Upper lobe of left lung (tissue), 6 donors: Measurements from ENCODE around the gene USH1C. TPM values are rescaled to one million over a fixed set of nuclear protein-coding genes. Genes with fewer than 3 reads are reported as not detected.

ENCODE experiments used
- ATAC-seq, 2 donors: fragments of 200-7000 bp; cut with Tn5 transposase; one replicate each; pipeline ENCODE4 v1.9.1; 2022; ENCODE audit warnings: mild to moderate bottlenecking in 2 of 2, moderate library complexity in 2 of 2; ENCODE audit not compliant: low FRiP score in 2 of 2
- DNase-seq, 2 donors: peaks; one replicate each; pipeline ENCODE4 v3.0.0-alpha.2; 2019 to 2020
- H3K27ac ChIP-seq, 4 donors: fragments of 200-600 bp; sonication (generic); one replicate each; pipeline ENCODE4 v1.5.1; 2016 to 2019
- H3K27me3 ChIP-seq, 4 donors: fragments of 200-600 bp; sonication (generic); one replicate each; pipeline ENCODE4 v1.5.1; 2017 to 2019
- H3K36me3 ChIP-seq, 4 donors: fragments of 200-600 bp; sonication (generic); one replicate each; pipeline ENCODE4 v1.5.1; 2016 to 2019
- H3K4me1 ChIP-seq, 4 donors: fragments of 200-600 bp; sonication (generic); one replicate each; pipeline ENCODE4 v1.5.1; 2018 to 2019
- H3K4me3 ChIP-seq, 4 donors: fragments of 200-600 bp; sonication (generic); one replicate each; pipeline ENCODE4 v1.5.1; 2017 to 2019; ENCODE audit warnings: mild to moderate bottlenecking in 2 of 4, moderate library complexity in 1 of 4
- H3K9me3 ChIP-seq, 4 donors: fragments of 200-600 bp; sonication (generic); one replicate each; pipeline ENCODE4 v1.5.1; 2018 to 2019
- CTCF ChIP-seq, 6 experiments: fragments of 450-650 bp in 4 of 6; fragments of 200-600 bp in 2 of 6; sonication (generic) in 2 of 6; IDR thresholded peaks; one replicate each; pipeline ENCODE4 v1.5.1; 2016 to 2019; ENCODE audit warnings: antibody characterized with exemption in 6 of 6
- EP300 ChIP-seq, 4 donors: sonication (generic); formaldehyde crosslinking; IDR thresholded peaks; one replicate each; pipeline ENCODE4 v1.5.1; 2017; ENCODE audit warnings: antibody characterized with exemption in 4 of 4, control low read depth in 2 of 4
- POLR2A ChIP-seq, 4 donors: fragments of 450-650 bp; IDR thresholded peaks; one replicate each; pipeline ENCODE4 v1.5.1; 2016 to 2017; ENCODE audit warnings: antibody characterized with exemption in 4 of 4, mild to moderate bottlenecking in 2 of 4
- POLR2AphosphoS5 ChIP-seq, 2 donors: sonication (generic); formaldehyde crosslinking; IDR thresholded peaks; one replicate each; pipeline ENCODE4 v1.5.1; 2017; ENCODE audit warnings: antibody characterized with exemption in 2 of 2
- WGBS, 2 donors: methylation state at CpG; one replicate each; pipeline ENCODE4 v1.1.5; 2017 to 2018; 5-methylcytosine and 5-hydroxymethylcytosine counted together
- total RNA-seq, 6 donors: library from RNA; depleted of rRNA in 4 of 6; stranded (reverse); fragments of >200 nt in 4 of 6; gene quantifications; one replicate each; pipeline versions ENCODE4 v1.1.0 to v1.2.1, GENCODE V29; 2016 to 2021
- donor health status: DM: no; HTN: no; CAD: no; lungs with moderate emphysema.
- donor health status: DM: no; HTN: yes; CAD: no; lungs with severe emphysema.

Gene USH1C
- total RNA-seq, 6 donors from 2014 or later, result 0.20 to 2.5 (median 1.2) TPM; not detected in 3

- TF ChIP-seq POLR2AphosphoS5 (IDR thresholded peaks at IDR 0.05), result no peak
- TF ChIP-seq EP300 (IDR thresholded peaks at IDR 0.05), result no peak
- no peak for TF ChIP-seq CTCF (IDR thresholded peaks at IDR 0.05)
- no peak for TF ChIP-seq POLR2A (IDR thresholded peaks at IDR 0.05)
- no peak overlapping the region for H3K27ac ChIP-seq
- ATAC-seq (no peak), DNase-seq (peak in 1 of 2 donors; percentile 4)
- no peaks in the 10 kb centered on the region for H3K27me3 ChIP-seq
- no peaks in the 10 kb centered on the region for H3K36me3 ChIP-seq
- WGBS, 2 donors, result 52 to 65% methylated on average over 6 to 12 of the region's 12 CpGs
- no peaks in the 10 kb centered on the region for H3K9me3 ChIP-seq
- H3K4me3 ChIP-seq, result no peak overlapping the region
- no peaks in the 10 kb centered on the region for H3K4me1 ChIP-seq
Measured at GRCh38 chr11:17560281-17561110, 16.3 kb upstream of the USH1C start.

- WGBS, 2 donors, result 68 to 85% methylated on average over 8 to 9 of the region's 9 CpGs
- ATAC-seq (no peak), DNase-seq (peak in 1 of 2 donors; percentile 17)
- no peaks in the 10 kb centered on the region for H3K4me1 ChIP-seq
- H3K4me3 ChIP-seq, result no peak overlapping the region
- no peaks in the 10 kb centered on the region for H3K36me3 ChIP-seq
- no peaks in the 10 kb centered on the region for H3K27me3 ChIP-seq
- no peak overlapping the region for H3K27ac ChIP-seq
- no peaks in the 10 kb centered on the region for H3K9me3 ChIP-seq
- TF ChIP-seq POLR2AphosphoS5 (IDR thresholded peaks at IDR 0.05) (no peak), EP300 (IDR thresholded peaks at IDR 0.05) (no peak), CTCF (IDR thresholded peaks at IDR 0.05) (no peak), POLR2A (IDR thresholded peaks at IDR 0.05) (no peak)
Measured at GRCh38 chr11:17559341-17560087, 15.3 kb upstream of the USH1C start.

GRCh38 chr11:17558916-17559315 is 14.7 kb upstream of the USH1C start:
- no peak for TF ChIP-seq CTCF (IDR thresholded peaks at IDR 0.05)
- no peak for TF ChIP-seq POLR2A (IDR thresholded peaks at IDR 0.05)
- no peak for TF ChIP-seq POLR2AphosphoS5 (IDR thresholded peaks at IDR 0.05)
- TF ChIP-seq EP300 (IDR thresholded peaks at IDR 0.05), result no peak
- Histone ChIP-seq H3K4me3 (no peak overlapping the region), H3K4me1 (no peaks in the 10 kb centered on the region), H3K27me3 (no peaks in the 10 kb centered on the region), H3K9me3 (no peaks in the 10 kb centered on the region), H3K36me3 (no peaks in the 10 kb centered on the region), H3K27ac (no peak overlapping the region)
- WGBS, 2 donors, result 92 to 95% methylated on average over 4 to 9 of the region's 9 CpGs
- ATAC-seq (no peak), DNase-seq (peak; percentile 2 to 42)

- Histone ChIP-seq H3K4me1 (no peaks in the 10 kb centered on the region), H3K4me3 (no peak overlapping the region), H3K27ac (no peak overlapping the region), H3K9me3 (no peaks in the 10 kb centered on the region), H3K27me3 (no peaks in the 10 kb centered on the region), H3K36me3 (no peaks in the 10 kb centered on the region)
- 82 to 87% methylated on average over 14 of the region's 15 CpGs for WGBS, 2 donors
- TF ChIP-seq POLR2A (IDR thresholded peaks at IDR 0.05), result no peak
- TF ChIP-seq EP300 (IDR thresholded peaks at IDR 0.05), result no peak
- no peak for TF ChIP-seq POLR2AphosphoS5 (IDR thresholded peaks at IDR 0.05)
- TF ChIP-seq CTCF (IDR thresholded peaks at IDR 0.05), result no peak
- no peak for ATAC-seq
- peak in 1 of 2 donors; percentile 16 for DNase-seq
Measured at GRCh38 chr11:17558025-17558780, 14.0 kb upstream of the USH1C start.
